Calu3 (cell line): ENCODE results near the gene RAB25. TPM values are rescaled to one million over a fixed set of nuclear protein-coding genes. Genes with fewer than 3 reads are reported as not detected.

ENCODE experiments used
- BruUV-seq: library from RNA; stranded (reverse); fragments of 400-500 nt; replicated peaks from 2 replicates; lab custom pipeline; 2021; lab: Mats Ljungman, UMichigan
- CTCF ChIA-PET: fragments of 300-600 bp; sonication (Branson Sonifier 250); formaldehyde crosslinking; loops from one replicate; lab custom pipeline; 2022; ENCODE audit warnings: antibody characterized with exemption; lab: Charles Lee
- DNase-seq: peaks from one replicate; pipeline ENCODE4 v3.0.0; 2022
- H3K27ac Mint-ChIP-seq: one replicate; pipeline ENCODE4 v1.8.0; 2022; ENCODE audit warnings: mixed read lengths; ENCODE audit not compliant: unreplicated experiment
- H3K27me3 Mint-ChIP-seq: one replicate; pipeline ENCODE4 v1.8.0; 2022; ENCODE audit warnings: mixed read lengths; ENCODE audit not compliant: unreplicated experiment
- H3K36me3 Mint-ChIP-seq: one replicate; pipeline ENCODE4 v1.8.0; 2022; ENCODE audit warnings: mild to moderate bottlenecking, moderate library complexity, mixed read lengths; ENCODE audit not compliant: insufficient read depth, unreplicated experiment
- H3K4me1 Mint-ChIP-seq: one replicate; pipeline ENCODE4 v1.8.0; 2022; ENCODE audit warnings: mild to moderate bottlenecking, low read depth, mixed read lengths; ENCODE audit not compliant: unreplicated experiment
- H3K4me3 Mint-ChIP-seq: one replicate; pipeline ENCODE4 v1.8.0; 2022; ENCODE audit warnings: mild to moderate bottlenecking, low read depth, moderate library complexity, mixed read lengths; ENCODE audit not compliant: unreplicated experiment
- H3K9me3 Mint-ChIP-seq: one replicate; pipeline ENCODE4 v1.8.0; 2022; ENCODE audit warnings: low read depth, mixed read lengths; ENCODE audit not compliant: unreplicated experiment
- intact Hi-C: fragments of 100-400 bp; cut with micrococcal nuclease; formaldehyde crosslinking; loops from one replicate; pipeline ENCODE4 v1.10.0; 2022; ENCODE audit not compliant: unreplicated experiment
- total RNA-seq: library from RNA; stranded (reverse); gene quantifications from 2 replicates; pipeline ENCODE4 v1.2.3, GENCODE V29; 2022
- TF ChIP-seq, protein P1 (sequence below): fragments of 200-600 bp; IDR thresholded peaks from one replicate; pipeline ENCODE4 v1.8.0; 2022; ENCODE audit warnings: antibody characterized with exemption; ENCODE audit not compliant: unreplicated experiment

The RAB25 gene
- total RNA-seq, 1 experiment from 2014 or later = 182 TPM

DNA sequence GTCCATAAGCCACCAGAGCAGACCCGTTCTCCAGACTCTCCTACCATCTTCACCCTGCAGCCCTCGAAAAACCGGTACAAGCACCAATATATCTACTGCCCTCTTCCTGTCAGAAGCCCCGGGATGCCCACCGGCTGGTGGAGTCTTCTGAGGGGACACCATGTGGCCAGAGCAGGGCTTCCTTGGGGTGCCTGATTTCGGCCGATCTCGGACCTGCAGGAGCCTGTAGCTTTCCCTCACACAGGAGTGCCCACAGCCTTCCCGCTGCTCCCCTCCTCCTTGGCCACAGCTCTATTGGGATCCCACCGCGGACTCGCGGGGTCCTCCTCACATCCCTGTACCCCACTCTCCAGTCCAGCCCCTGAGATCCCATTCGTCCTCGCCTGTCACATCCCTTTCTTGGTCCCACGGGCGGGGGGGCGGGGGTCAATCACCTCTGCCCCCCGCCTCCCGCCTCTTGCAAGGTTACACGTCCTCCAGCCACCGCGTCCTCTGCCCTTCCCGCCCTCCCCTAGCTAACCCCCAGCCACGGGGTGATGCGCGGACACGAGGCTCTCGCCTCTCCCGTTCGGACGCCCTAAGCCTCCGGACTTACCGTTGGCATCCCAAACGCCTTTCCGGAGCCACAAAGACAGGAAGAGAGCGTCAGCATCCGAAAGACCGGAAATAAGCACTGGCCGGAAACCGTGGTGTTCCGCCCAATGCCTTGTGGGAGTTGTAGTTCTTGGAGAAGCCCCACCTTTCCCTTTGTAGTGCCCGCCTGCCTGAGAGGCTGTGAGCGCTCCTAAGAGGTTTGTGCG lies 40.5 kb upstream of the RAB25 start, which contains the start of gene SSR2:
TSS of gene SSR2 (minus strand) at position 659 of the 800 bp plus-strand sequence. CDS start 784 bp downstream, outside the sequence.
- intact Hi-C loops = loop anchor here (5.0 kb wide), 1 partner anchor 42 kb away; the partner anchor contains the start of gene RAB25
- Mint-ChIP-seq H3K9me3 (no peaks in the 10 kb centered on the region), H3K4me3 (peak within 1 kb of the TSS; percentile 95), H3K4me1 (peaks cover 16% of the 10 kb centered on the region), H3K36me3 (peaks cover 43% of the 10 kb centered on the region), H3K27ac (peak within 1 kb of the TSS; percentile 50), H3K27me3 (peaks cover 37% of the 10 kb centered on the region)
- no TSS peak for BruUV-seq
- peak; percentile 89 for DNase-seq
- TF ChIP-seq, protein P1, sequence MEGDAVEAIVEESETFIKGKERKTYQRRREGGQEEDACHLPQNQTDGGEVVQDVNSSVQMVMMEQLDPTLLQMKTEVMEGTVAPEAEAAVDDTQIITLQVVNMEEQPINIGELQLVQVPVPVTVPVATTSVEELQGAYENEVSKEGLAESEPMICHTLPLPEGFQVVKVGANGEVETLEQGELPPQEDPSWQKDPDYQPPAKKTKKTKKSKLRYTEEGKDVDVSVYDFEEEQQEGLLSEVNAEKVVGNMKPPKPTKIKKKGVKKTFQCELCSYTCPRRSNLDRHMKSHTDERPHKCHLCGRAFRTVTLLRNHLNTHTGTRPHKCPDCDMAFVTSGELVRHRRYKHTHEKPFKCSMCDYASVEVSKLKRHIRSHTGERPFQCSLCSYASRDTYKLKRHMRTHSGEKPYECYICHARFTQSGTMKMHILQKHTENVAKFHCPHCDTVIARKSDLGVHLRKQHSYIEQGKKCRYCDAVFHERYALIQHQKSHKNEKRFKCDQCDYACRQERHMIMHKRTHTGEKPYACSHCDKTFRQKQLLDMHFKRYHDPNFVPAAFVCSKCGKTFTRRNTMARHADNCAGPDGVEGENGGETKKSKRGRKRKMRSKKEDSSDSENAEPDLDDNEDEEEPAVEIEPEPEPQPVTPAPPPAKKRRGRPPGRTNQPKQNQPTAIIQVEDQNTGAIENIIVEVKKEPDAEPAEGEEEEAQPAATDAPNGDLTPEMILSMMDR = no peak
- CTCF ChIA-PET = interaction anchor here (0.6 to 0.9 kb wide), 3 partner anchors 12 to 31 kb away, joined by 3 read pairs; no protein-coding TSS in a partner anchor

DNA sequence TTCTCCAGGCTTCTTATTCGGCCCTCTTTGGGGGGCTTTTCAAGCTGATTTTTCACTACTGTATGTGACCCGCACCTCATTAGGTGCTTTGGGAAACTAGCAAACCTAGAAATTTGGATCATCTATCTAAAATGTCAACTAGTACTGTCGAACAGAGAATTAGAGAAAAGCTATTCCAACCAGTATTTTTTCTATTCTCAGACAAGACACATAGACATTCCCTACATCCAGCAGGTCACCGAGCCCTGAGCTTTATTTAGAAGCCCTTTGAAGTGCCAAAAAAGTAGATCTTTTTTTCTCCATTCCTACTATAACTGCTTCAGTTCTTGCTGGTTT lies 39.9 kb upstream of the RAB25 start:
- CTCF ChIA-PET = no interaction called here
- intact Hi-C loops = loop anchor here (5.0 kb wide), 1 partner anchor 41 kb away; the partner anchor contains the start of gene RAB25
- TF ChIP-seq, protein P1 = no peak
- no peak for DNase-seq
- Mint-ChIP-seq H3K27ac (peak overlapping the region; percentile 50), H3K4me1 (peaks cover 21% of the 10 kb centered on the region), H3K9me3 (no peaks in the 10 kb centered on the region), H3K36me3 (peaks cover 43% of the 10 kb centered on the region), H3K27me3 (peaks cover 41% of the 10 kb centered on the region), H3K4me3 (peak overlapping the region; percentile 95)
- no TSS peak for BruUV-seq

DNA sequence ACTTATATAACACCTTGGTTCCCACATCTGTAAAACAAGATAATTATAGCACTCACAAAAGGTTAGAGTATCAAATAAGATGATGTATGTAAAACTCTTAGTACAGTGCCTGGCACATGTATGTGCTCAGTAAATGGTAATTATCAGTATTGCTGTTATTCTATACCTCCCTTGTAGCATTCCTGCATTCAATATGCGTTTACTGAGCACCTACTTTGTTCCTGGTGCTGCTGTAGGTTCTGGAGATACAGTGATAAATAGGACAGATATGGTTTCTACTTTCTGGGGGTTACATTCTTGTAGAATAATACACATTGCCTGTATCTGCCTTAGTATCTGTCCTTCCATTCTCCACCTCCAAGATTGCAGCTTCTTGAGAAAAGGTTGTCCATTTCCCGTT lies 39.0 kb upstream of the RAB25 start:
- intact Hi-C loops = loop anchor here (5.0 kb wide), 1 partner anchor 40 kb away; the partner anchor contains the start of gene RAB25
- peaks cover 41% of the 10 kb centered on the region for H3K36me3 Mint-ChIP-seq
- no TSS peak for BruUV-seq
- TF ChIP-seq, protein P1 = no peak
- CTCF ChIA-PET = no interaction called here
- H3K4me3 Mint-ChIP-seq = no peak overlapping the region
- H3K4me1 Mint-ChIP-seq = peaks cover 23% of the 10 kb centered on the region
- no peaks in the 10 kb centered on the region for H3K9me3 Mint-ChIP-seq
- peaks cover 41% of the 10 kb centered on the region for H3K27me3 Mint-ChIP-seq
- DNase-seq = no peak
- H3K27ac Mint-ChIP-seq = no peak overlapping the region

DNA sequence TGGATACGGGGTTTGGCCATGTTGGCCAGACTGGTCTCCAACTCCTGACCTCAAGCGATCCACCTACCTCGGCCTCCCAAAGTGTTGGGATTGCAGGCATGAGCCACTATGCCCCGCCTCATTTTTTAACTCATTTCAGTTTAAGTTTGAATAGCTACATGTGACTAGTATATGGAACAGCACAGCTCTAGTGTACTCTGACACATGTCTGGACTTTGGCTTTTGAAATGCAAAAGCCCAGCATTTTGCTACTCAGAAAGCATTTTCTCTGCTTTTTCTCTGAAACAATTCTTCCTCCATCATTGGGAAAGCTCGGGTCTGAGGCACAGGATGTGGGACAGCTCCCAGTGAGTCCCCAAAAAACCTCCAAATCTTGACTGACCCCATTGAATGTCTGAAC lies 36.2 kb upstream of the RAB25 start:
- Mint-ChIP-seq H3K36me3 (peaks cover 12% of the 10 kb centered on the region), H3K4me3 (no peak overlapping the region), H3K9me3 (no peaks in the 10 kb centered on the region), H3K4me1 (peaks cover 12% of the 10 kb centered on the region), H3K27ac (no peak overlapping the region), H3K27me3 (peaks cover 41% of the 10 kb centered on the region)
- TF ChIP-seq, protein P1 = no peak
- DNase-seq = no peak
- intact Hi-C loops = loop anchor here (5.0 kb wide), 1 partner anchor 38 kb away; the partner anchor contains the start of gene RAB25
- CTCF ChIA-PET = interaction anchor here (1.2 kb wide), 1 partner anchor 41 kb away, joined by 3 read pairs; no protein-coding TSS in a partner anchor
- BruUV-seq = no TSS peak
